ENCODE results near the gene MXRA8.

MXRA8 gene

GRCh38 chr1:1330366-1331067, 27.8 kb downstream of the MXRA8 start:
- DNase-seq: no peak
- in situ Hi-C loops (cut with HindIII; ENCODE audit: low pct_ligation_motif_present, low pct_unique_long_range_greater_than_20kb, low sequenced_read_pairs): no loop called here

DNA sequence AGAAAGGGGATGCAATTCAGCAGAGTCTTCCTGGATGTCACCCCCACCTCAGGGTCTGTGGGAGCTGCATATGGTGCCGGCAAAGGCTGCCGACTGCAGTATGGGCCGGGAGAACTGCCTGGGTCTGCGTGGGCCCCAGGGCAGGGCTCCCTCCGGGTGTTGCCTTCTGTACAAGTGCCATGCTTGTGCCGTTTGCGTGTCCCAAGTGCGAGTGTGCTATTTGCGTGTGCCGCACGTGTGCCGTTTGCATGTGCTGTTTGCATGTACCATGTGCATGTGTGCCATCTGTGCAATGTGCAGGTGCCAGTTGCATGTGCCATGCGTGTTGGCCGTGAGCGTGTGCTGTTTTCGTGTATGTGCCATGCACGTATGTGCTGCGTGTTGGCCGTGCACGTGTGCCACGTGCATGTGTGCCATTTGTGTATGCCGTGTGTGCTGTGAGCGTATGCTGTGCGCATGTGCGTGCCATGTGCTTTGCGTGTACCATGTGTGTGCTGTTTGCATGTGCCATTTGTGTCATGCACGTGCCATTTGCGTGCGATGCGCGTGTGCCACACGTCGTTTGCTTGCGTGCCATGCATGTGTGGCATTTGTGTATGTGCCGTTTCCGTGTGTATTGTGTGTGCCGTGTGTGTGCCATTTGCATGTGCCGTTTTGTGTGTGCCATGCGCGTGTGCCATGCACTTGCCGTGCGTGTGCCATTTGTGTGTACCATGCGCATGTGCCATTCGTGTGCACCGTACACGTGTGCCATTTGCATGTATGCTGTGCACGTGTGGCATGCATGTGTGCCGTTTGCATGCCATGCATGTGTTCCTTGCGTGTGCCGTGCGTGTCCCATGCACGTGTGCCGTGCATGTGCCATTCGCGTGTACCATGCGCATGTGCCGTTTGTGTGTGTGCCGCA, 28.8 kb downstream of the MXRA8 start:
- no peak for DNase-seq
- in situ Hi-C loops (cut with HindIII; ENCODE audit: low pct_ligation_motif_present, low pct_unique_long_range_greater_than_20kb, low sequenced_read_pairs): no loop called here

DNA sequence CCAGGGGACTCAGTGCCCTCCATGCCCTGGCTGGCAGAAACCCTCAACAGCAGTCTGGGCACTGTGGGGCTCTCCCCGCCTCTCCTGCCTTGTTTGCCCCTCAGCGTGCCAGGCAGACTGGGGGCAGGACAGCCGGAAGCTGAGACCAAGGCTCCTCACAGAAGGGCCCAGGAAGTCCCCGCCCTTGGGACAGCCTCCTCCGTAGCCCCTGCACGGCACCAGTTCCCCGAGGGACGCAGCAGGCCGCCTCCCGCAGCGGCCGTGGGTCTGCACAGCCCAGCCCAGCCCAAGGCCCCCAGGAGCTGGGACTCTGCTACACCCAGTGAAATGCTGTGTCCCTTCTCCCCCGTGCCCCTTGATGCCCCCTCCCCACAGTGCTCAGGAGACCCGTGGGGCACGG, 30.1 kb downstream of the MXRA8 start:
- in situ Hi-C loops (cut with HindIII; ENCODE audit: low pct_ligation_motif_present, low pct_unique_long_range_greater_than_20kb, low sequenced_read_pairs): no loop called here

DNA sequence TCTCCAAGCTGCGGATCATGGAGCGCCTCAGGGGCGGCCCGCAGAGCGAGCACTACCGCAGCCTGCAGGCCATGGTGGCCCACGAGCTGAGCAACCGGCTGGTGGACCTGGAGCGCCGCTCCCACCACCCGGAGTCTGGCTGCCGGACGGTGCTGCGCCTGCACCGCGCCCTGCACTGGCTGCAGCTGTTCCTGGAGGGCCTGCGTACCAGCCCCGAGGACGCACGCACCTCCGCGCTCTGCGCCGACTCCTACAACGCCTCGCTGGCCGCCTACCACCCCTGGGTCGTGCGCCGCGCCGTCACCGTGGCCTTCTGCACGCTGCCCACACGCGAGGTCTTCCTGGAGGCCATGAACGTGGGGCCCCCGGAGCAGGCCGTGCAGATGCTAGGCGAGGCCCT, 31.1 kb downstream of the MXRA8 start:
- in situ Hi-C loops (cut with HindIII; ENCODE audit: low pct_ligation_motif_present, low pct_unique_long_range_greater_than_20kb, low sequenced_read_pairs): no loop called here
- DNase-seq: no peak

More for the DNA sequence above, 30.1 kb downstream of the MXRA8 start:
- DNase-seq: no peak

DNA sequence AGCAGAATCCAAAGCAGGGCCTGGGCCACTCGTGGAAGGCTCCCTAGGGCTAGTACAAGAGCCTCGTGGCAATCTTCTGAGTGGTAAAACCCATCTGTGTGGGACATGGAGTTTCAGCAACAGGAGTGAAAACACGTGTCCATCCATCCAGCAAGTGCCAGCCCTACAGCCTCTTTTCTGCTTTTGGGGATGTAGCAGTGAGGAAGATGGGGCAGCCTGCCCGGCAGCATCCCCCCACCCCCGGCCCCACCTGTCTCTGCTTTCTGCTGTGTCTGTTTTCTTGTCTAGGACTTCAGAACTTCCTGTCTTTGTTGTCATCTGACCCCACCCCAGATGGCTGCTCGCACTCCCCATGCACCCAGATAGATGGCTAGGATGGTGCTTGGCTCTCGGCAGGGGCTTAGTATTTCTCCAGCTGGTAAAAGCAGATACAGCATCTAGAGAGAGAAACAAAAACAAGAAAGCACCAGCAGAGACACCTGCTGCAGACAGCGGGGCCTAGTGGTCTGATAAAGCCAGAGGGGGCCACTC, 32.2 kb downstream of the MXRA8 start:
- DNase-seq: no peak
- in situ Hi-C loops (cut with HindIII; ENCODE audit: low pct_ligation_motif_present, low pct_unique_long_range_greater_than_20kb, low sequenced_read_pairs): no loop called here

- no peak for DNase-seq
- in situ Hi-C loops (cut with HindIII; ENCODE audit: low pct_ligation_motif_present, low pct_unique_long_range_greater_than_20kb, low sequenced_read_pairs): no loop called here
These were observed 32.9 kb downstream of the MXRA8 start for GRCh38 chr1:1325288-1326074.

DNA sequence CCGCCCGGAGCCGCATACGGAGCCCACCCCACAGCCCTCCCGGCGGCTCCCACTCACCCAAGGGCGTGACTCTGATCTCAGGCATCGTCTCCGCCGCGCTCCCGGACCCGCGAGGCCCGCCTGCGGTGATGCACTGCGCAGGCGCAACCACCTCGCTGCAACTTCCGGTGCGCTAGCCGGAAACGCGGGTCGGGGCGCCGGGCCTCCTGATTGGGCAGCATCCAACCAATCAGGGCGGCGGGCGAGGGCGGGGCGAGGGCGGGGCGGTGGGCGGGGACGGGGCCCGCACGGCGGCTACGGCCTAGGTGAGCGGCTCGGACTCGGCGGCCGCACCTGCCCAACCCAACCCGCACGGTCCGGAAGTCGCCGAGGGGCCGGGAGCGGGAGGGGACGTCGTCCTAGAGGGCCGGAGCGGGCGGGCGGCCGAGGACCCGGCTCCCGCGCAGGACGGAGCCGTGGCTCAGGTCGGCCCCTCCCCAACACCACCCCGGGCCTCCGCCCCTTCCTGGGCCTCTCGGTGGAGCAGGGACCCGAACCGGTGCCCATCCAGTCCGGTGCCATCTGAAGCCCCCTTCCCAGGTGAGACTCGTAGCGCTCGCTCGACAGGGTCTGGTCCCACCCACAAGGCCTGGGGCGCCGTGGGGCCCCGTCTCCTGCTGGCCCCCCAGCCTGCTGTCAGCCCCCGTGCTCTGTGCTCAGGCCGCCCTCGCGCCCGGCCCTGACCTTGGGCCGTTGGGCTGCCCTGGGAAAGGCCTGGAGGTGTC, 33.6 kb downstream of the MXRA8 start, which contains the start of the genes CPTP and INTS11:
TSS of gene CPTP (plus strand) at position 279 of the 764 bp plus-strand sequence. CDS start 2,109 bp downstream, outside the sequence.
TSS of gene INTS11 (minus strand) at position 137 of the 764 bp plus-strand sequence. CDS start at position 85, 52 bp downstream.
- peak; percentile 87 for DNase-seq
- in situ Hi-C loops (cut with HindIII; ENCODE audit: low pct_ligation_motif_present, low pct_unique_long_range_greater_than_20kb, low sequenced_read_pairs): no loop called here

- in situ Hi-C loops (cut with HindIII; ENCODE audit: low pct_ligation_motif_present, low pct_unique_long_range_greater_than_20kb, low sequenced_read_pairs): no loop called here
- DNase-seq: no peak
These were observed 34.3 kb downstream of the MXRA8 start for GRCh38 chr1:1324084-1324523.

DNA sequence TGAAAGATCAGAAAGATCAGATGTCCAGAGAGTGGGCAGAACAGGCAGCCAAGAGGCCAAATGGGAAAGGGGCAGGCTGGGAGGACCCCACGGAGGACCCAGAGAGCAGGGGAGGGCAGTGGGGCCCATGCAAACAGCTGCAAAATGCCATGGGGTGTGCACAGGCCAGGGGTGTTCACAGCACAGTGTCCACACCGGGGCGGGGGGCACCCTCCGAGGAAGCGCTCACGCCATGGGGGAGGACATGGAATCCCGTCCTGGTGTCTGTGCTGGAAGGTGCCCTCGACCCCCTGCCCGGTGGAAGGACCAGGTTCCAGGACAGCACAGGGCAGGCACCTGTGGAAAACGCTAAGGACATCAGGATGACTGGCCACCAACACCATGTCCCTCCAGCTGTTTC, 35.4 kb downstream of the MXRA8 start:
- in situ Hi-C loops (cut with HindIII; ENCODE audit: low pct_ligation_motif_present, low pct_unique_long_range_greater_than_20kb, low sequenced_read_pairs): no loop called here
- no peak for DNase-seq

DNA sequence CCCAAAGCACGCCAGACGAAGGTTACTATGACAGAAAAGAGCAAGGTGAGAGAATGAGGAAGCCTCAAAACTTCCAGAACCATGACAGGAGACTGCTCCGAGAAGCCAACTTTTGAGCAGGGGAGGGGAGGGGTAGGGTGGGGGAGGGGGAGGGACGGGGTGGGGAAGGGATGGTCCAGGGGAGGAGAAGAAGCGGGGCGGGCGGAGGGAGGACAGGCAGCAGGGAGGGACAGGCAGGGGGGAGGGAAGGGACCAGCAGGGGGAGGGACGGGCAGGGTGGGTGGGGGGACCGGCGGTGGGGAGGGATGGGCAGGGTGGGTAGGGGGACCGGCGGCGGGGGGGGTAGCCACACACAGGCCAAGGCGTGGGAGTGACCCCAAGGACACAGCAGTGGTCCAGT, 35.9 kb downstream of the MXRA8 start:
- in situ Hi-C loops (cut with HindIII; ENCODE audit: low pct_ligation_motif_present, low pct_unique_long_range_greater_than_20kb, low sequenced_read_pairs): no loop called here
- DNase-seq: no peak

DNA sequence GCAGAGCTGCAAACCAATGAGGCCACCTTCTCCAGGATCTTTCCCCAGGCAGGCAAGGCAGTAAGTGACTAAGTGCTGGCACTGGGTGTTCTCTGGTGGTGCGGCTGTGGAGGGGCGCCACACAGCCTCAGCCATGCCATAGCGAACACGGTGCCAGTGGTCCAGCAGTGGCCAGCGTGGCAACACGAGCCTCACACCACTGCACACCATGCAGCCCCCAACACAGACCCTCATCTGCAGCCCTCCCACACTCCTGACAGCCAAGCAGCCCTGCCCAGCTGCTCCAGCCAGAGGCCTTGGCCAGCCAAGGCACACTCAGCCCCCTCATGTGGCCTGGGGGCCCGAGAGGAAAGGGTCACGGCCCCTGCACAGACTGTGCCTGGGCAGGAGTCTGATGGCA, 36.9 kb downstream of the MXRA8 start:
- in situ Hi-C loops (cut with HindIII; ENCODE audit: low pct_ligation_motif_present, low pct_unique_long_range_greater_than_20kb, low sequenced_read_pairs): no loop called here
- DNase-seq: no peak

DNA sequence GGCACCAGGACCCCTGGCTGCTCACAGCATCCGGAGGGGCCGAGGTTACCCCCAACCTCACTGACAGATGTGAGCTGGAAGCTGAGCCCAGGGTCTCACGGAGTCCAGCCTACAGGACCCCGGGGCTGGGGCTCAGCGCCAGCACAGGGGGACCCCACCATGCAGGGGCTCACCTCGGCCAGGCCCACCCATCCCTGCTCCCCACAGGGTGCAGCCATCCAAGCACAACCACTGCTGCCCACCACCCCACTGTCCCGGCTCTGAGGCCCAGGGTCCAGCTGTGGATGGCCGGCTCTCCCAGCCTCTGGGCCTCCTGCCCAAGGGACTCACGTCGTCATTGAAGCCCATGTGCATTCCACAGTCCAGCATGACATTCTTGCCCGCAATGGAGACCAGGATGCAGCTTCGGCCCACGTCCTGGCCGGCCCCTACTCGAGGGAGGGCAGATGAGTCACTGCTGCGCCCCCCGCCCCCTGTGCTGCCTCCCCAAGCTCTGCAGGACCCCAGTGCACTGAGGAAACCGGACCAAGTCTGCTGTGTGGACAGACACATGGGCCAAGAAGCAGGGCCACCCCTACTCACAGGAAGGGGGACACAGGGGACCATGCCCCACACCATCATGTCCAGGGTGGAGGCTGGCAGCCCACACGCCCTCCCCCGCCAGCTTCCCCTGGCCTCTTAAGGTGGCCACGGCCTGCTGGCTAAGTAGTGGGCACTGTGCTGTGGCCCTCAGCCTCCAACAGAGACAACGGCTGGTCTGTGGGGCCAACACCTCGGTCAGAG, 37.5 kb downstream of the MXRA8 start:
- in situ Hi-C loops (cut with HindIII; ENCODE audit: low pct_ligation_motif_present, low pct_unique_long_range_greater_than_20kb, low sequenced_read_pairs): no loop called here
- no peak for DNase-seq

- DNase-seq: no peak
- in situ Hi-C loops (cut with HindIII; ENCODE audit: low pct_ligation_motif_present, low pct_unique_long_range_greater_than_20kb, low sequenced_read_pairs): no loop called here
These were observed 38.8 kb downstream of the MXRA8 start for GRCh38 chr1:1319646-1319941.

DNA sequence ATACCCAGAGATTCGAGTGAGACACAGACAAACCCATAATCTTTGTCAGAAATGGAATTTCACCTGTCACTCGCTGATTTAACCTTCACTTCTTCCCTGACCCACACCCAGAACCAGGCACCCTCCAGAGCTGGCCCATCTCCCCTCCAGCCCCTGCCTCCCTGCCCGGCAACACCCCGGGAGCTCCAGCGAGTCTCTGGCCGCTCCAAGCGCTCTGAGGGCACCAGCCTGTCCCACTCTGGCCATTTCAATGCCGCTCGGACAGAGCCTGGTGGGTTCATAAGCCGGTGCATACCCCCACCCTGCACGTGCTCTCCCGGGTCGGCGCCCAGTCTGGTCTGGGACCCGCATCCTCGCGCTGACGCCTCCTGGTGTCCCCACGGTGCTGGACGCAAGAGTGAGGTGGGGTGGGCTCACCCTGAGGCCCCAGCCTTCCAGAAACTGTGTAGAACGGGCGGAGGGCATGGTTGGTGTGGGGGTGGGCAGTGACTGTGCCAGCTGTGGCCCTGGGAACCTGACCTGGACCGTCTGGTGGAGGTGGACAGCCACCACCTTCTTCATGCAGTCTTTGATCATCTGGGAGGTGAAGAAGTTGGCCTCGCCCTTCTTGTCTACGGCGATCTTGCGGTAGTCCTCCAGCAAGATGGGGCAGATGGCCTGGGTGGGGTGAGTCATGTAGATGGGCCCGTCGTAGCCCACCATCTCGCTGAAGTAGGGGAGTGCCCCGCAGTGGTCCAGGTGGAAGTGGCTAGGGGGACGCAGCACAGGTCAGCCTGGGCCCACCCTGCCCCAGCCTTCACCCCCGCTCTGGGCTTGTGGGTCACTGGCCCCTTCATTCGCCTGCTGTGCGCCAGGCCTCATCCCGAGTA, 39.3 kb downstream of the MXRA8 start:
- in situ Hi-C loops (cut with HindIII; ENCODE audit: low pct_ligation_motif_present, low pct_unique_long_range_greater_than_20kb, low sequenced_read_pairs): no loop called here
- DNase-seq: no peak

DNA sequence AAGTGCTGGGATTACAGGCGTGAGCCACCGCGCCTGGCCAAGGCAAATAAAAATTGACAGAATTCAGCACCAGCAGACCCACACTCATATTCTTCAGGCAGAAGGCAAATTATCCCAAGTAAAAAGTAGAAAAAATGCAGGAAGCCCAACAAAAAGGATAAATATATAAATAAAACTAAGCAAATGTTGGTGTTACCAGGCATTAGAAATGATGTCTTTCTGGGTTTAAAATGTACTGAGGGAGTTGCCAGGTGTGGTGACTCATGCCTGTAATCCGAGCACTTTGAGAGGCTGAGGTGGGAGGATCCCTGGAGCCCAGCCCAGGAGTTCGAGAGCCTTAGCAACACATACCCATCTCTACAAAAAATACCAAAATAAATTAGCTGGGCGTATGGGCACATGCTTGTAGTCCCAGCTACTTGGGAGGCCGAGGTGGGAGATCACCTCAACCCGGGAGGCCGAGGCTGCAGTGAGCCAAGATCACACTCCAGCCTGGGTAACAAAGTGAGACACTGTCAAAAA, 40.2 kb downstream of the MXRA8 start:
- in situ Hi-C loops (cut with HindIII; ENCODE audit: low pct_ligation_motif_present, low pct_unique_long_range_greater_than_20kb, low sequenced_read_pairs): no loop called here
- peak; percentile 83 for DNase-seq

- in situ Hi-C loops (cut with HindIII; ENCODE audit: low pct_ligation_motif_present, low pct_unique_long_range_greater_than_20kb, low sequenced_read_pairs): no loop called here
- DNase-seq: no peak
These were observed 40.9 kb downstream of the MXRA8 start for GRCh38 chr1:1317420-1317819.
